SK-N-DZ (cell line): ENCODE measurements around the gene ENDOV.

Experiments
- DNase-seq: peaks from one replicate; pipeline ENCODE4 v3.0.0-alpha.2; 2015; ENCODE audit warnings: low spot score

Gene ENDOV

DNA sequence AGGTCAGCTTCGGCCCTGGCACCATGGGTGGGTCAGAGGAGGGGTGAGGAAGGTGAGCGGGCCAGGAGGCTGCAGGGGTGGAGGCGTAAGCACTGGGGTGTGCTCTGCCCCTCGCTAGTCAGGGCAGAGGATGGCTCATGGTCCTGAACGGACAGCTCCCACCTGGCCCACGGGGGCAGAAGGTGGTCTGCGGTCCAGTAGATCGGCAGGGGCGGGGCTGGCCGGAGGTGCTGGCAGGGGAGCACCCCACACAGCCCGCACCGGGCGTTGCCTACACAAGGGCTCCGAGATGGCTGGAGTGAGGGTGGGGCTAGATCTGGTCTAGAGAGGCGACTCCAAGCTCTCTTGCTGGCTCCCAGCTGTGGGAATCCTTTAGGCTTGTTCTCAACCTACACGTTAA is 53.3 kb downstream of the ENDOV start:
- no peak for DNase-seq

DNA sequence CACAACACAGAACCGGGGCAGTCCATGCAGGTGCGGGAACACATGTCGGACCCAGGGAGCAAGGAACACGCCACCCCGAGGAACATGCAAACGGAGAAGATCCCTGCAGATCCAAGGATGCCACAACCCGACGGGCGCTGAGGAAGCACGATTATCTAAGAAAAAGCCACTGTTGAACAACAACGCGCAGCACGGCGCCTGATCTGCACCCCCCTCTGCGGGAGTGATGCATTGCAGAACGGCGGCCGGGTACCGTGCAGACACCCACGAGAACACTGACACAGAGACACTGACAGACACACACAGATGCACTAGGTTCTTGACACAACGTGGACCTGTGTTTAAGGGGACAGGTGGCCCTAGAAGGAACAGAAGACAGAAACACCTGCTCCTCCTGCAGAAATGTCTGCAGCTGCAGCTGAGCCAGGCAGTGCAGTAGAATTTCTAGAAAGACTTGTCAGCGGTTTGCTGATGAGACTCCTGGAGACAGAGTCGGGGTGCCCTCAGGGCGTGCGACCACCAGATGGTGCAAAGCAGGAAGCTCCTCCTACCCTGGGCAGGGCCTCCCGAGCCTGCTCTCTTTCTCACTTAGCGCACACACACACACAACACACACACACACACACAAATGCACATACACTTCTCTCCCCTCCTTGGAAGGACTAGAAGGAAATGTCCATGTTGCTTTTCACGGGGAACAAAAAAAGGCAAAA is 54.0 kb downstream of the ENDOV start:
- DNase-seq, result no peak

DNA sequence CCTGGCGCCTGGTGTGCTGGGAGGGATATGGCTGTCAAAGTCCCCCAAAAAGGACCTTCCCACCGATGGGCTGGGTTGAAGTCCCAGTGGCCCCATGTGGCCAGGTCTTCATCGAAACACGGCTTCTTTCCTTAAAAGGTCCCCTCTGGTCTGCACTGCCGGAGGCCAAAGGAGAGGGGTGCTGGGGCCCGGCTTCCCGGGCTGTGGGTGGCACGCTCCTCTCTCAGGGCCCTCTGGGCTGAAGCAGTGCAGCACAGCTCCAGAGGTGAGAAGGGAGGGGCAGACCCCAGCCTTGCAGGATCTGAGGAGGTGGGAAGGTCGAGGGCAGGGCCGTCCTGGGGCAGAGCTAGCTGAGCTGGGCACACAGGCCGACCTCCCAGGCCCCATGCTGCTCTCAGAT is 54.7 kb downstream of the ENDOV start:
- no peak for DNase-seq

DNA sequence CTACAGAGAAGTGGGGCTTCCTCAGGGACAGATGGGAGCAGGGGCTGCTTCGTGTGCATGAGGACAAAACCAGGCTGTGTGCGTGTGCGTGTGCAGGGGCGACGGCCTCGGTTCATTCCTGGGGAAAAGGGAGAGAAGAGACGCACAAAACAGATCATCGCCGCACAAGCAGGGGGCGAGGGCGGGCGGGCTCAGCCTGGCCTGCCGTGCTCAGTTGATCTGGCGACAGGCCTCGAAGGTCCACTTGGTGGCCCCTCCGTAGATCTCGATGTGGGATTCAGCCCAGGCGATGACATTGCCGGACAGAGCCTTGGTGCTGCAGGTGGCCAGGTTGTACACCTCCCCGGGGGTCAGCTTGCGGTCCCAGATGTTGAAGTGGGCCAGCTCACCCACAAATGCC is 55.6 kb downstream of the ENDOV start:
- DNase-seq, result no peak

DNA sequence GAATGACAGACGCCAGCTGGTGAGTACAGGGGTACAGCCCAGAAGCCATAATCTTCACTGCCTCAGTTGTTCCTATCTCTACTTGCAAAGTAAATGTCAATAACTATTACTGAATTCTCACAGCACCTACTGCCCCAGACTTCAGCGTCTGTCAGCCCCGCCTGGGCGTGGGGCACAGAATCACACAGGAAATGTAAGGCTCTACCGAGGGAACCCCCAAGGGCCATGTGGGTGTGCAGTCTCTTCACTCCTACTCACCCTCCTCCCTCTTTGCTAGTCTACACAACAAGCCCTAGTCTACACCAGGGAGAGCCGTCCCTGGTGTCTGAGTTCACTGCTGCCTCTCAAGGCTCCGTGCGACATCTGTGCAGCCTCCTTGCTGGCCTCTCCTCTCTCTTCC is 57.0 kb downstream of the ENDOV start:
- DNase-seq, result no peak

DNA sequence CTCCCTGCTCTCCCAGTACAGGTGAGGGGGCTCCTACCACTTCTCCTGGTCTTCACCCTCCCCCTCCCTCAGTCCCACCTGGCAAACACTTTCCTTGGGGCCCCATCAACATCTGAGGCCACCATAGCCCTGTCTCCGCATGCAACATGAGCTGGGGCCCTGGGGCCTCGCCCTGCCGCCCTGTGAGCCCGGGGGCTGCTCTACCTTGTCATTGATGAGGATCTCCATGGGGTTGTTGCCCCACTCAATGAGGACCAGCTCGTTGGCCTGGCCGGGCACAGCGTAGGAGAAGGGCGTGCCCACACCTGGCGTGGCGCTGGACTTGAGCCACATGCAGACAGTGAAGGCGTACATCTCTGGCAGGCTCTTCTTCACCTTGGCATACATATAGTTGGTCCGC is 58.0 kb downstream of the ENDOV start:
- no peak for DNase-seq

DNA sequence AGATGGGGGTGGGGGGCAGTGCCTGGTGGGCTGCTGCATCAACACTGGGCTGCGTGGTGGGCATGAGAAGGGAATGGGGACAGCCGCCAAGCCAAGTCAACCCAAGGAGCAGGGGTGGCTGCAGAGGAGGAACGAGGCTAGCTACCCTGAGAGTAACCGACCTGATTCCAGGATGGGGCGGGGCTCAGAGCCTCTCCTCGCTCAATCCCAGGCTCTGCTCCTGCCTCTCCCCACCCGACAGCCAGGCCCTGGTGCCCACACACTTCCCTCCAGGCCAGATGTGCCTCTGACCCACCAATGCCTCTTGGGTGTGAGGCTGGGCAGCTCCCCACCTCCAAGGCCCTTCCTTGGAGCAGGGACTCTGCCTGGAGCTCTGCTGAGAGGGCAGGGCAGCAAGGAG is 58.7 kb downstream of the ENDOV start:
- DNase-seq, result no peak

DNA sequence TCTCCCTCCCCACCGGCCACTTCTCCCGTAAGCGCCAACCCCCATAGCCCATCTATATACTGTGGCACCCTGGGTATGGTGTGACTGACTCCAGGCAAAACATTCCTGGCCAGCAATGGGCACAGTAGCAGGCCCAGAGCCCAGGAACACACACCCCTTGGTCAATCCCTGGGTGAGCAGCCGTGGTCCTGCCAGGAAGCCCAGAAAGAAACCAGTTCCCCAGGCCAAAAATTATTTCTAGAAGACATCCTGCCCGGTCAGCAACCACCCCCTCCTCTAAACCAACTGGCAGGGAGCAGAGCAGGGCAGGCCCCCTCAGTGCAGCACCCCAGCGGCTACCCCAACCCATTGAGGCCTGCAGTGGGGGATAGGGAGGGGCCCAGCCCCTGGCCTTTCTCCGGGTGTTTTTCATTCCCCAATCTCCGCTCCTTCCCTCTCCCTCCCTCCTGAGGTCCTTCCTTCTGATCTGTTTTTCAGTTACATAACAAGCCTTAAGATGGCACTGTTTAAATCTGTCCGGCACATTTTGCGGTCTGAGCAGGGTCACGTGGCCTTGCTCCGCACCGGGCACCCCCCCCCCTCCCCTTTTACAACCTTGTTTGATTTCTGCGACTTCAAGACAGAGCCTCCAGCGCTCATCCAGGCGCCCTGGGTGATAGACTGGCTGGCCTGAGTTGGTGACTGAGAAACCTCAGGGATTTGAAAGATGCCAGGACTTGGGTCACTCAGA is 59.4 kb downstream of the ENDOV start:
- peak; percentile 79 for DNase-seq

DNA sequence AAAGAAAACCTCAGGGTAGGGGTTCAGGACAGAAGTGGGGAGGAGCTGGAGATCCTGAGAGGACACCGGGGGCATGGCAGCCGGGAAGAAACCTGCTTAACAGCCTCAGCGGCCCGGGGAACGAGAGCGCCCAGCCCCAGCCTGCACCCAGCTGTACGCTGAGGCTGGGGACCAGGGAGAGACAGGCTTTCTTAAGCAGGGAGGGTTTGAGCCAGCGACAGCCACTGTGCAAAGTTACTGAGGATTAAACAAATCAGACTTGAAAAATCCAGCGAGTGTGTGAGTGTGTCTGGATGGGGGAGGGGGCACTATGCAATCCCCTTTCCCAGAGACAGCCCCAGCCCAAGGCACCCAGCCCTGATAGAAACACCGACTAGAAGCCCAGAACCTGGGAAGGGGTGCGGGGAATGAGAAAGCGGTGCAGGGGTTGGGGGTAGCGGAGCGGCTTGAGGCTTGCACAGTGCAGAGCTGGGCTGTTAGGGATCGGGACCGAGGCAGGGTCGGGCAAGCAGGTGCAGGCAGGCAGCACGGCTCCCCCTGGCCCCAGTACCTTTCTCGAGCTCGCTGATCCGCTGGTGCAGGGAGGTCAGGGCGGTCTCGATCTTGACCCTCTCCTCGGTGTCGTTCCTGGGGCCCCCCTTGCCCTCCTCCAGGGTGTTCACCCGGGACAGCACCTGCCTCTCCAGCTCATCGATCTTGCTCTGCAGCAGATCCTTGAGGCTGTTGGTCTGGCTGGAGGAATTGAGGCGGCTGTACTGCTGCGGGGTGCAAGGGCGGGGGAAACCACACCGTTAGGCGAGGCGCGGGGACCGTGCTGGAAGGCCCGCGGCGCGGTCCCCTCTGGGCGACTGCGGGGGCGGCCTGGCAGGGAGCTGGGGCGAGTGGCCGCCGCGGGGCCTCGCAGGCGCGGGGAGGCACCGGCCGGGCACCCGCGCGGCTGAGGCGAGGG is 60.3 kb downstream of the ENDOV start:
- no peak for DNase-seq

DNA sequence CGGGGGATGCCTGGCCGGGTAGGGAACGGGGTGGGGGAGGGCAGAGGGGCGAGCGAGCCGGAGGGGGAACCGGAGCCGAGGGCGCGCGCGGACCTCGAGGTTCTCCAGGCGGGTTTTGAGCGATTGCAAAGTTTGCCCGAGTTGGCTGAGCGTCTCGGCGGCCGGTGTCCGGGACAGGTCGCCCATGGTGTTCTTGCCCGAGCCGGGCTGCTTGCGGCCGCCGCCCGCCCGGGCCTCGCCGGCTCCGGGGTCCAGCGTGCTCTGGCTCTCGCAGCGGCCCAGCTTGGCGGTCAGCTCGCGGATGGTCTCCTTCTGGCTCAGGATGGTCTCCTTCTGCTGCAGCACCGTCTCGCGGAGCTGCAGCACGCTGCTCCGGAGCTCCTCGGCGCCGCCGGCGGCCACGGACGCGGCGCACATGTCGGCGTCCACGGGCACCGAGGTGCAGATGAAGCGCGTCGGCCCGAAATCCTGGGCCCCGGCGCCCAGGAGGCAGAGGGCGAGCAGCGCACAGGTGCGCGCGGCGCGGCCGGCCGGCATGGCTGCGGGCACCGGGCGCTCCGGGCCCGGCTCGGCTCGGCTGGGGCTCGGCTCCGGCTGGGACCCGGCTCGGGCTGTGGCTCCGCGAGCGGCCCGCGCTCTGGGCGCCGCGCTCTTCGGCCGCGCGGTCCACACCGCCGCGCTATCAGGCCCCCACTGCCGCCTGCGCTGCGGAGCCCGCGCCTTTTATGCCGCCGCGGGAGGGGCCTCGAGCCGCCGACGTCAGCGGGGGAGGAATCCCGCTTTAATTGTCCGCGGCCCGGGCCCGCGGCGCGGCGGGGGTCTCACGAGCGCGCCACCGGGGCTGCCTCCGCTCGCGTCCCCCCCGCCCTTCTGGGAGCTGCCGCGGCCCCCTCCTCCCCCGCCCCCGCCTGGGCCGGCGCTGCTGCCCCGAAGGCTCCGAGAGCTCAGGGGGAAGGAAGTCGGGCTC is 61.2 kb downstream of the ENDOV start, which contains the start of gene NPTX1:
Gene NPTX1 (minus strand): TSS at position 698 of the 967 bp plus-strand sequence. CDS start 161 bp downstream, at position 537.
- DNase-seq, result no peak

DNA sequence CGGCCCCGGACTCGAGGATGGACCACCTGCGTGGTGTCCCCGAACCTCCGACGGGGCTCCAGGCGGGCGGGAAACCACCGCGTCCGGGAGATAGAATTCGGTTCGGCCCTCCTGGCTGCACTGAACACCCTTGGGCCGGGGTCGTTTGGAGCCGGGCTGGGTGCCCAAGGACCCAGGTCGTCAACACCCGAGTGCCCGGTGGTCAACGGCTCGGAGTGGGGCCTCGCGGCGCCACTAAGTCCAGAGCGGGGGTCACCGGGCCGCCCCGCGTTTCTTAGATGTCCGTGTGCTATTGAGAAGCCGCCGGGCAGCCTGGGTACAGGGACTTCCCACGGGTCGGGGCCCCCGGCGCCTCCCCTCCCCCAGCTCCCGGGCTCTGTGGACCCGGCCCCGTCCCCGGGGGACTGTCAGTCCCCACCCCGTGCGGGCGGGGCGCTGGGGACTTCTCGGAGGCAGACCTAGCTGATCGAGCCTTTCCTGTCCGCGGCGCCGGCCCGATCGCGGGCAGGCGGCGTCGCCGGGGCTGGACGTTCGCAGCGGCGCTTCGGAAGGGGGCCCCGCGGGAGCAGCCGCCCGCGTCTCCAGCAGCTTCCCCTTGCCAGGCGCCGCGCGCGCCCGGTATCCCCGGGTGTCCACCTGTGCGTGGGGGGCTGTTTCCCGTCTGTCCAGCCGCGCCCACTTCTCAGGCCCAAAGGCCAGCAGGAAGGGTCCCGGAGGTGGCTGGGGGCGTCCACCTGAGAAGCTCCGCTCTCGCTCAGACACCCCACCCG is 62.1 kb downstream of the ENDOV start:
- DNase-seq, result no peak

DNA sequence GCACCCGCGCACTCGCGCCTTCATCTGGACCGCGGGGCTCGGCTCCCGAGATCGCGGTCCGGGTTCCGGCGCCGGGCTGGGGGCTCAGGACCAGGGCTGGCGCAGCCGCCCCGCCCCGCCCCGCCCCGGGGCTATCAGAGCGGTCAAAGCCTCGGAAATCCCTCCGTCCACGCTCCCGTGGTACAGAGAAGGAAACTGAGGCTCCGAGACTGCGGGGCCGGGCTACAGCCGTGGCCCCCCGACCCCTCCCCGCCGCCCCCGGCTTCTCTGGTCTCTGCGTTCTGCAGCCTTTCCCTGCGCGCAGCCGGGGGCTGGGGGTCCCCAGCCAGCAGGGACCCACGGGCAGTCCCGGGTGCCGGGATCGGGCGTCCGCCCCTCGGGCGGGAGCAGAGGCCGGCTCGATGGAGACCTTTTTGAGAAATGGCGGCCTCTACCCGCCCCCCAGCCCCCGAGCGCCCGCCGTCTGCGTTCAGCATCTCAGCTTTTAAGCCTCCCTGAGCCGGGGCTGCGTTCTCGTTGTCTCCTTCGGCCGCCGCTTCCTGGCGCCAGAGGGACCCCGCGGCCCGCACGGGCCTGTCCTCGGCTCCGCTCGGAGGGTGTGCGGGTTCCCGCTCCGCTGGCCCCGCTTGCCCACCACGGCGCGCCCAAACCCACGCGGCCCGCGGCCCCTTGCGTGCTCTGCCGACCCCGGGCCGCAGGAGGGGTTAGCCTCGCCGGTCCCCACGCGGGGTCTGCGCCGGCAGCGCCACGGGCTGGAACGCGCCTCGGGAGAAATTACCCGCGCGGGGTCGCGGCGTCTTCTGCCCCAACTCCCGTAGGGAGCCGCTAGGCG is 62.9 kb downstream of the ENDOV start:
- DNase-seq, result peak; percentile 68

DNA sequence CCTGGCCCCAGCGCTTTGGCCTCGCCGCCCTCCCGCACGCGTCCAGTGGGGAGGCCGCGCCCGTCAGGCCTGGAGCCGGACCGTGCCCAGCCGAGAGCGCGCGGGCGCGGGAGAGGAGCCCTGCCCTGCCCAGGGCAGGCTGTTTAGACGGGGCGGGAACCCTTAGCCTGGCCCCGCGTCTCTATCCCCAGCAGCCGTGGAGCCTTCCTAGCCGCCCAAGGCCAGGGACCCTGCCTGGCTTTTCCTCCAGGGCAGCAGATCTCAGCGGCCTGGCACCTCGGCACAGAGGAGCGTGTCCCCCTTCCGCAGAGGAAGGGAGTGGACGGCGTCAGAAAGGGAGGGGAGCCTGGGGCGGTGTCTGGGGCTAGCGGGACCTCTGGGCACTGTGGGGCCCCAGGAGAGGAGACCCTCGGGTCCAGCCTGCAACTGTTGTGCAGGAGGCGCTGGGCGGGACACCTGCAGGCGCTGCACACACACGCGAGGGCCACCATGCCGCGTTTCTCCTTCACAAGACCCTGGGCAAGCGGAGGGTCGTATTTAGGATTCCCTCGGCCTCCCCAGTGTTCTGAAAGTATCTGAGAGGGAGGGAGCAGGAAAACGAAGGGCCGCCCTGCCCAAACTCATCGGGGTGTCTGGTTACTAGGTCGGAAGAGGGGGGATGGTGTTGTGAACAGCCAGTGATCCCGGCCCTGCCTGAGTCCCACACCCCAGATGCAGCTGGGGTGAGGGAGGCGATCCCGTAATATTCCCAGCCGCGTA is 63.7 kb downstream of the ENDOV start:
- DNase-seq, result no peak

DNA sequence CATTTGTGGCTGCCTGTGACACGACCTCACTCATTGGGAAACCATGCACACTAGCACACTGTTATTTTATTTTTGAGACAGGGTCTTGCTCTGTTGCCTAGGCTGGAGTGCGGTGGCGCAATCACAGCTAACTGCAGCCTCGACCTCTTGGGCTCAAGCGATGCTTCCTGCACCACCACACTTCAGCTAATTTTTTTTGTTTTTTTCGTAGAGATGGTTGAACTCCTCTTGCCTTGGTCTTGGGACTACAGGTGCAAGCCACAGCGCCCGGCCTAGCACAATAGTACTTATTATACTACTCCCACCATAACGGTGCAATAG is 64.2 kb downstream of the ENDOV start:
- no peak for DNase-seq

DNA sequence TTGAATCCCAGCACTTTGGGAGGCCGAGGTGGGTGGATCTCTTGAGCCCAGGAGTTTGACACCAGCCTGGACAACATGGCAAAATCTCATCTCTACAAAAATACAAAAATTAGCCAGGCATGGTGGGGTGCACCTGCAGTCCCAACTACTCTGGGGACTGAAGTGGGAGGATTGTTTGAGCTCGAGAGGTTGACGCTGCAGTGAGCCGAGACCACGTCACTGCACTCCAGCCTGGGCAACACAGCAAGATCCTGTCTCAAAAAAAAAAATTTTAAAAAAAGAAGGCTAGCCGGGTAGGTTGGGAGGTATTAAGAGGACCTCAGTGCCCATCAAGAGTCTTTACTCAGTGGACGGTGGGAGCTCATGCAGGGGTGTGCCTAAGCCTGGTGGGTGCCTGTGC is 65.3 kb downstream of the ENDOV start:
- no peak for DNase-seq

DNA sequence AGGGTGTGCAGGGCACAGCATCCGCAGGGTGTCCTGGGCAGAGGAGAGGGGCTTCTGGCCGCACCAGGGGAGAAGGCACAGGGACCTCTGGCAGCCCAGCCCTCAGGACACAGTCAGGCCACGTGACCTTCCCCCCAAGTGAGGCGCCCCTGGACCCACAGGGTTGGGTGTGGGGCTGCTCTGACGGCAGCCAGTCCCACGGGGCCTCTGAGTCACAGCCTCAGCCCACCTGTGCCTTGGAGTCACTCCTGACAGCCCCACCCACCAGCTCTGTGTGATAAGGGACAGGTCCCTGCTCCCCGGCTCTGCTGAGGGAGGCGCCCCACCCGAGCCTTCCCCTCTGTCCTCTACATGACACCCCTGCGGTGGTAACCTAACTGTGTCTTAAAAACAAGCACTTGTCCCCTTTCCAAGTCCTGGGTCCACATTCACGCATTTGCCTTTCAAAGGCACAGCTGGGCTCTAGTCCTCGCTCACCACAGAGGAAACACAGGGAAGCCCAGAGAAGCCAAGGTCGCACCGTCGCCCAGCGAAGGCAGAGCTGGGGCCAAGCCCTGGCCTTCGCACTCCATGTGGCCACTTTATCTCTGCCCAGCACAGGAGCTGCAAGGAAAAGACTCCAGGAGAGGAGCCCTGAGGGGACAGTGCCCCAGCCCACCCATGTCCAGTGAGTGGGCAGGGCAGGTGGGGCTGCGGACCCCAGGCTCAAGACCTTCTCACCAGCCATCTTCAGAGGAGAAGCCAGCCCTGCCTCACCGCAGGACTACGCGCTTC is 66.5 kb downstream of the ENDOV start:
- DNase-seq, result no peak

DNA sequence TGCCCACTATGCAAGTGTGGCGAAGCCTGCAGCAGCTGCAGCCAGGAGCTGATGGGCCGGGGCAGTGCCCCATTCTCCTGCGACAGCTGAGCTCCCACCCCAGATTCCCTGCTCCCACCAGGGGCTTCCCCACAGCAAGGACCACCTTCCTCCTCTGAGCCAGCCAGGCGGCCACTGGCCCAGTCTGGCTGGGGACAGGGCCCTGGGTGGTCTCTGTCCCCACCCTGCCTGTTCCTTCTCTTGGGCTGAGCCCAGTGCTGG is 67.0 kb downstream of the ENDOV start:
- no peak for DNase-seq
